Thymus (tissue), 11 donors: ENCODE data around the gene HMGXB3. TPM values are rescaled to one million over a fixed set of nuclear protein-coding genes. Genes with fewer than 3 reads are reported as not detected.

Experiments used
- DNase-seq, 9 donors: peaks; one replicate each; pipeline ENCODE4 v3.0.0-alpha.2; 2013; ENCODE audit warnings: low spot score in 9 of 9, low read depth in 6 of 9, missing footprints in 1 of 9
- H3K27ac ChIP-seq, 2 donors: one replicate each; pipeline ENCODE4 v1.5.1; 2013; ENCODE audit warnings: control low read depth in 1 of 2, low read depth in 1 of 2, low read length in 1 of 2, mild to moderate bottlenecking in 1 of 2, moderate library complexity in 1 of 2
- H3K27me3 ChIP-seq, 2 donors: one replicate each; pipeline ENCODE4 v1.5.1; 2013; ENCODE audit warnings: low read length in 1 of 2; ENCODE audit not compliant: control insufficient read depth in 2 of 2, insufficient read depth in 1 of 2
- H3K36me3 ChIP-seq, 2 donors: one replicate each; pipeline ENCODE4 v1.5.1; 2013; ENCODE audit warnings: low read length in 1 of 2, mild to moderate bottlenecking in 1 of 2, moderate library complexity in 1 of 2; ENCODE audit not compliant: control insufficient read depth in 2 of 2, insufficient read depth in 2 of 2
- H3K4me1 ChIP-seq, 2 donors: one replicate each; pipeline ENCODE4 v1.5.1; 2013; ENCODE audit warnings: low read length in 2 of 2; ENCODE audit not compliant: control insufficient read depth in 2 of 2, insufficient read depth in 2 of 2
- H3K4me3 ChIP-seq, 2 donors: one replicate each; pipeline ENCODE4 v1.5.1; 2013; ENCODE audit warnings: low read length in 2 of 2, control low read depth in 1 of 2, mild to moderate bottlenecking in 1 of 2
- H3K9me3 ChIP-seq, 2 donors: one replicate each; pipeline ENCODE4 v1.5.1; 2013; ENCODE audit warnings: low read length in 1 of 2, mild to moderate bottlenecking in 1 of 2; ENCODE audit not compliant: control insufficient read depth in 2 of 2, insufficient read depth in 1 of 2
- WGBS: extraction: QIAGEN DNeasy Blood & Tissue Kit; methylation state at CpG from one replicate; pipeline ENCODE4 v1.1.7; 2013; 5-methylcytosine and 5-hydroxymethylcytosine counted together
- polyA plus RNA-seq: library from polyadenylated mRNA; stranded (reverse); fragments of 200-250 nt; gene quantifications from one replicate; pipeline ENCODE4 v1.2.3, GENCODE V29; 2013
- total RNA-seq: library from RNA; stranded (reverse); fragments of 120-200 nt; gene quantifications from one replicate; pipeline ENCODE4 v1.2.4, GENCODE V29; 2013
- donor health status: healthy.

HMGXB3 gene
- total and polyA plus RNA-seq, 2 donors = 14.0 to 27.0 TPM

- no peak for DNase-seq
- 89% methylated on average over 9 of the region's 9 CpGs for WGBS
- Histone ChIP-seq H3K27ac (no peak overlapping the region), H3K36me3 (peaks cover 69 to 70% of the 10 kb centered on the region in 2 donors), H3K9me3 (no peaks in the 10 kb centered on the region), H3K4me3 (no peak overlapping the region), H3K27me3 (no peaks in the 10 kb centered on the region), H3K4me1 (no peaks in the 10 kb centered on the region)
These were observed 52.6 kb downstream of the HMGXB3 start for GRCh38 chr5:150052956-150053712.

DNA sequence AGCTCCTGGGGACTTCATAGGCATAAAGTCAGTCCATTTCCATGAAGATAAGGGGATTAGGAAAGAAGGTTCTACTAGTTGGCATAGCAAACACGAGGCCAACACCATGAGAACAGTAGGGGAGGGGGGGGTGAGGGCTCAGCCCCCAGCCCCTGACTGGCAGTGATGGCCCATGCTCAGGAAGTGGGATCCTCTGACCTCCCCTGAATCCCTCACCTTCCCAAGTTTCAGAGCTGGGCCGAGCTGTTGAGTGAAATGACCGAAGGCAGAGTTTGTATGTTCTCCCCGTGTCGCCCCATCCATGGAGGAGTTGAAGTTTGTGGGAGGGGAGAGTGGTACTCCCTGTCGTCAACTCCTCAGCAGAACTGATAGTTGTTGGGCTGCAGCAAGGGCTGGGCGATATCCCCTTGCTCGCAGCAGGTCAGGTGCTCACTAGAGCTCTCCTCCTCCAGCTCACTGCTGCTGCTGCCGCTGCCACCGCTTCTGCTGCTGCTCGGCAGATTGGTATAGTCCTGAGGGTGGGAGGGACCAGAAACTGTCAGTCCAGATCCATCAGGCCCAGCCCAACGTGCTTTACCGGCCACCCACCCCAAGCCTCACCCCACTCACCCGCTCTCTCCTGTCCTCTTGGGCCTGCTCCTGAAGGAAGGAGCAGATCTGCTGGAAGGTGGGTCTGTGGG is 53.3 kb downstream of the HMGXB3 start:
- 98% methylated on average over 14 of the region's 14 CpGs for WGBS
- Histone ChIP-seq H3K27ac (no peak overlapping the region), H3K27me3 (no peaks in the 10 kb centered on the region), H3K4me3 (no peak overlapping the region), H3K4me1 (no peaks in the 10 kb centered on the region), H3K9me3 (no peaks in the 10 kb centered on the region), H3K36me3 (peaks cover 62 to 63% of the 10 kb centered on the region in 2 donors)
- no peak for DNase-seq

DNA sequence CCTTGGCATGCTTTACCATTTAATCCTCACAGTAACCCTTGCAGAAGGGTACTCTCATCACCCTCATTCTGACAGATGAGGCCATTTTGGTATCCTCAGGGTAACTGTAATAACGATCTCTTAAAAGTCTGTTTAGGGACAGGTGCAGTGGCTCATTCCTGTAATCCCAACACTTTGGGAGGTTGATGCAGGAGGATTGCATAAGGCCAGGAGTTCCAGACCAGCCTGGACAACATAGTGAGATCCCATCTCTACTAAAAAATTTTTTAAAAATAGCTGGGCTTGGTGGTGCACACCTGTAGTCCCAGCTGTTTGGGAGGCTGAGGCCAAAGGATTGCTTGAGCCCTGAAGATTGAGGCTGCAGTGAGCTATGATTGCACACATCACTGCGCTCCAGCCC is 54.0 kb downstream of the HMGXB3 start:
- Histone ChIP-seq H3K27ac (no peak overlapping the region), H3K27me3 (no peaks in the 10 kb centered on the region), H3K9me3 (no peaks in the 10 kb centered on the region), H3K4me3 (no peak overlapping the region), H3K36me3 (peaks cover 55 to 56% of the 10 kb centered on the region in 2 donors), H3K4me1 (no peaks in the 10 kb centered on the region)
- WGBS = 100% methylated on average over 2 of the region's 2 CpGs
- DNase-seq = no peak

GRCh38 chr5:150055326-150056074 is 55.0 kb downstream of the HMGXB3 start:
- 88% methylated on average over 14 of the region's 14 CpGs for WGBS
- Histone ChIP-seq H3K27me3 (no peaks in the 10 kb centered on the region), H3K9me3 (no peaks in the 10 kb centered on the region), H3K4me3 (no peak overlapping the region), H3K36me3 (peaks cover 45 to 48% of the 10 kb centered on the region in 2 donors), H3K4me1 (no peaks in the 10 kb centered on the region), H3K27ac (no peak overlapping the region)
- DNase-seq = no peak

DNA sequence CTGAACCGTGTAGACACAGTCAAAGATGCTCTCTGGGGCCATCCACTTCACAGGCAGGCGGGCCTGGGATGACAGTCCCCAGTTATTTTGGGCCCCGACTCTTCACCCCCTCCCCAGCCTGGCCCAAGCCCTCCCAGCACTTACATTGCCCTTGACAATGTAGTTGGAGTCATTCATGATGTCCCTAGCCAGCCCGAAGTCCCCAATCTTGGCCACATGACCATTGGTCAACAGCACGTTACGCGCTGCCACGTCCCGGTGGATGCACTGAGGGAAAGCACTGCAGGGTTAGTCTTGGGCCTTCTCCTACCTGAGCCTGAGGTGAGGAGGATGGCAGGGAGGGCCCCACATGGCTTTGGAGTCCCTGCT is 55.5 kb downstream of the HMGXB3 start:
- no peak for DNase-seq
- no peaks in the 10 kb centered on the region for H3K4me1 ChIP-seq
- H3K4me3 ChIP-seq = no peak overlapping the region
- no peaks in the 10 kb centered on the region for H3K9me3 ChIP-seq
- no peak overlapping the region for H3K27ac ChIP-seq
- peaks cover 40 to 42% of the 10 kb centered on the region in 2 donors for H3K36me3 ChIP-seq
- no peaks in the 10 kb centered on the region for H3K27me3 ChIP-seq
- 98% methylated on average over 9 of the region's 9 CpGs for WGBS

DNA sequence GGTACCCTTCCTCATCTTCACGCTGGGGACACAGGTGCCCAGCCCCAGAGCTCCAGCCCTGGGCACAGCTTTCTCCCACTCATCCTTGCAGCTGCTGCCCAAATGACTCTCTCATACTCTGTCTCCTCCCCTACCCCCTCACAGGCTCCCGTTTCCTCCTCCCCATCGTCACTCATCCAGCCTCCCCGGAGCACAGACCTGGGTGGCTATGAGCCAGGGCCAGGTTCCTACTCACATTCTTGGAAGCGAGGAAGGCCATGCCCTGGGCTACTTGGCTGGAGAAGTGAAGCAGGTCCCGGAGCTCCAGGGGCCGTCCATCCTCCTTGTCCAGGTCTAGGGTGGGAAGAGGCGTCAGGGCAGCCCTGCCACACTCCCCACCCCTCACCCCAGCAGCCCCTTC is 56.5 kb downstream of the HMGXB3 start:
- H3K27ac ChIP-seq = no peak overlapping the region
- no peaks in the 10 kb centered on the region for H3K27me3 ChIP-seq
- no peak overlapping the region for H3K4me3 ChIP-seq
- no peak for DNase-seq
- no peaks in the 10 kb centered on the region for H3K4me1 ChIP-seq
- H3K9me3 ChIP-seq = no peaks in the 10 kb centered on the region
- 96% methylated on average over 8 of the region's 8 CpGs for WGBS
- H3K36me3 ChIP-seq = peaks cover 30 to 32% of the 10 kb centered on the region in 2 donors

DNA sequence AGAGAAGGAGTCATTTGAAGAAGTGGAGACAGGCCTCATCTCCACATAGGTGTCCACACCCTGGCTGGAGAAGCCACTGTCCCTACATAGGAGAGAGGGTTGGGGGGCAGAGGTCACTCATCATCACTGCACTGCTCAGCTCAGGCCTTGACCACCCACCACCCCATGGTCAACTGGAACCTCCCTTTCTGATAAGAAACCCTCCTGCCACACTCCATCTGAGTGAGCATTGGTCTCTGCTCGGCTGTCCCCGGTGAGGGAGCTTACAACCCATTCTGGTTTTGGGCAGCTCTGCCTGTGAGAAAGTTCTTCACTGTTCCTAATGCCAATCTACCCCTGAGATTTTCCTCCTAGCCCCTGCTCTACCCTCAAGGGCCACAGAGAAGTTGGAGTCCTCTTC is 57.0 kb downstream of the HMGXB3 start:
- no peak for DNase-seq
- 99% methylated on average over 2 of the region's 2 CpGs for WGBS
- Histone ChIP-seq H3K4me1 (no peaks in the 10 kb centered on the region), H3K27me3 (no peaks in the 10 kb centered on the region), H3K36me3 (peaks cover 25 to 28% of the 10 kb centered on the region in 2 donors), H3K27ac (no peak overlapping the region), H3K4me3 (no peak overlapping the region), H3K9me3 (no peaks in the 10 kb centered on the region)

GRCh38 chr5:150057996-150058395 is 57.5 kb downstream of the HMGXB3 start:
- DNase-seq = no peak
- Histone ChIP-seq H3K9me3 (no peaks in the 10 kb centered on the region), H3K27me3 (no peaks in the 10 kb centered on the region), H3K36me3 (peaks cover 20 to 23% of the 10 kb centered on the region in 2 donors), H3K27ac (no peak overlapping the region), H3K4me1 (no peaks in the 10 kb centered on the region), H3K4me3 (no peak overlapping the region)
- 94% methylated on average over 5 of the region's 5 CpGs for WGBS
